Measurements from ENCODE around the gene HOXA7.
A peak's percentile ranks its signal among the peaks of the same experiment; 100 is the strongest.

Gene HOXA7

DNA sequence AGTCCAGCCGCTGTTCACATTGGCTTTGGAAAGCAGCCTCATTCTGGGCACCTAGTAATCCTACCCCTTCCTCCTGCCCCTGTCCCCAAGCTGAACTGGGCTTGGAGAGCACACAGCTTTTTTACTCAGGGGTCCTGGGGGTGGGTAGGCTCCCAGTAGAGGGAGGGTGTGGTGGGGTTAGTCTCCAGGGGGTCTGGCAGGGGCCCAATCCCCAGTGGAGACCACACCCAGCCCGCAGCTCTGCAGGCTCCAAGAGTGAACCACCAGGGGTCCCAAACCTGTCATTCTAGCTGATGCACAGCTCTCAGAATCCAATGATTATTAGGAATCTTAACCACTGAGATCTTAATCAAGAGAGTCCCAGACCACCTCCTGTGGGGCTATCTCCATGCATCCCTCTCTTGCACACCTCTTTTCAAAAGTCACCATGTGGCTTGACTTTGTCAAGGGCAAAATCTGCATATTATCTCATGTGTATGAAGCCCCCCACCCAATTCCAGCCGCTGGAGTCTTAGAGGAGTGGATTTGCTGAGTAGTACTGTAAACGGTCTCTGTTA lies 25.9 kb upstream of the HOXA7 start:
- no peak for DNase-seq

DNA sequence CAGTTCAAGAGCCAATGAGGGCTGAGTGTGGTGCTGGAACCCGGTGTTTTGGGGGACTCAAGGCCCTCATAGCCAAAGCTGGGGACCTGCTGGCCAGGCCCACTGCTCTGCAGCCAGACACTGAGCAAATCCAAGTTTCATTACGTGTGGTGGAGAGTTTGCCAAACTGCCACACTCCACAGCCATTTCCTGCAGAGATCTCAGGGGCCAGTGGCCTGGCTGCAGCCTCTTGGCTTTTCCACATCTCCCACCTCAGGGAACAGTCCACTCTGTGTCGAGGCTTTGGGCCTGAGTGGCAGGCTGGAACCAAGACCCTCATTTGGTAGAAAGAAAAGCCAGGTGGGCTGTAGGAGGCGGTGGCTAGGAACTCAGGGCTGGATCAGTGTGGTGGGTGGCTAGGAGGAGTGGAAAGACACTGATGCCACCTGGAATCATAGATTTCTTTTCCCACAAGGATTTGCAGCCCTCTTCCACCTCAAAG lies 25.4 kb upstream of the HOXA7 start:
- no peak for DNase-seq

DNA sequence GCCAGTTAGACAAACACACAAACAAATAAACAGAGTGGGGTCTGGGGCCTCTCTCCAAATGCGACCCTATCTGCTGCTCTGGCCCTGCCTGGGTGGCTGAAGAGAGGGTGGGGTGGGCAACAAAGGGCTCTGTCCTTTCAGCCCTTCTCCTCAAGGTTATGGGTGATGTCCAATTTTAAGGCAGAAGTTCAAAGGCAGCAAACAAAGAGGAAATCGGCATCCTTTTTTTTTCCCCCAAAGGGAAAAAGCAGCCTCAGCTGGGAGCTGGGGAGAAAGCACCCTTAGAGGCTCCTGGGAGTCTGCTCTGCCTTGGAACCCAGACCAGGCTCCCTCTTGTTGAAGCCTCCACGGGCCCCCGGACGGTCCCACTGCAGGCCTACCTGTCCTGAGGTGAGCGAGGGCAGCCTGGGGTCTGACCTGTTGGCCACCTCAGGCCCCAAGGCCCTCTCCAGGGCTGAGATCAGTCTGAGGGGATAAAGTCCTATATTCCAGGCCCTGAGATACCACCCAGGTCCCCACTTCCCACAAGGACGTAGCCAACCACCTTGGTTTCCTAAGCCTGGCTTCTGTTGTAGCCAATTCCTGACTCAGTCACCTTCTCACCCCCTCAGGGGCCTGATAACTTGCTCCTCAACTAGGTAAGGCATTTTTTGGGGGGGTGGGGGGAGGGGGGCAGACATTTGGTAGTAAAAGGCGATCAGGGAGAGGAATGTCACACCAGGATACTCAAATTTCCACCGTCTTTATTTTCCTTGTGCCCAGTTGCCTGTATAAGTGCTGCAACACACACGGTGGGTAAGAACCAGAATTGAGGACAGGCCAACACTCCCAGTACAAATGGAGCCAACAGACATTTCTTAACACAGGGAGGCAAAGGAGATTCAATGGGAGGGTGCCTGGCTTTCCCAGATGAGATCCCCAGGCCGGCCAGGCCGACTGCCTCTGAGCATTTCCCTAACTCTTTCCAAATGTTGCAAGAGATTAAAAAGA lies 24.3 kb upstream of the HOXA7 start:
- no peak for DNase-seq

GRCh38 chr7:27179503-27180430 lies 23.3 kb upstream of the HOXA7 start:
- DNase-seq: peak; percentile 46

DNA sequence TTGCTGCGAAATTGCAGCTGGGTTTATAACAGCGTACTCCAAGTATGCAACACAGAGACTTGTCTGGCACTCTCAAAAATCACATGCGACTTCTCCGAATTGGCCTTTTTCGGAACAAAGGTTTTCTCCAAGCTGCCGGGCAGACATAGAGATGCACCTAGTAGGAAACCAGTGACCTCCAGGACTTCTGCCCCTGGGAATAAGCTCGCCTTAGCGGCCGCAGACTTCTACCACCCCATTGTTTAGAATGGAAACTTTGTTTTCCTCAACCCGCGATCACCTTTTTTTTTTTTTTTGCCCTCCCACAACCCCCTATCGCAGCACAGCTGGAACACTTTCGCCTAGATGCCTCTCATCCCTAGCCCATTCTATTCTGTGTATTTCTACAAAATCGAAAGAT lies 22.6 kb upstream of the HOXA7 start:
- no peak for DNase-seq

- DNase-seq: no peak
These were observed 21.9 kb upstream of the HOXA7 start for GRCh38 chr7:27178366-27178765.

DNA sequence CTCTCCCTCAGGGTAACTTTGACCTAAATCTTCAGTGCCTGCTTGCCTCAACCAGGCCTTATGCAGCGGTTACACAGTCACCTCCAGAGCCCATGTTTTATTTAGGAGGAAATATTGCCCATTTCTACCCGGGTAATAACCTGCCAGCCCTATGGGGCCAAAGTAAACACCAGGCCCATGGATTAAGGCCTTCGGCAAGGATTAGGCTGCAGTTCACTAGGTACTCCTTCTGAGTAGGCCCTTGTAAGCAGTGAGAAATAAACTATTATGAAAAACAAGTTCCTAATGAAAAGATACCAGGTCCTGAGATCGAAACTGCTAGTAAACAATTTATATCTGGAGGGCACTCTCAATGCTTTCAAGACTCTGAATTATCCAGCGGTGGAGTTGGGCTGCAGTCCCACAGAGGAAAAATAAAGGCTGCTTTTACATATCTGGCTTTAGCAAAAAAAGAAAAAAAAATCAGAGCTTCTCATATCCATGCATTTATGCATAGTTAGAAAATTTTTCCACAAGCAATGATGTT lies 21.4 kb upstream of the HOXA7 start:
- no peak for DNase-seq

GRCh38 chr7:27176962-27177794 lies 20.7 kb upstream of the HOXA7 start:
- no peak for DNase-seq

DNA sequence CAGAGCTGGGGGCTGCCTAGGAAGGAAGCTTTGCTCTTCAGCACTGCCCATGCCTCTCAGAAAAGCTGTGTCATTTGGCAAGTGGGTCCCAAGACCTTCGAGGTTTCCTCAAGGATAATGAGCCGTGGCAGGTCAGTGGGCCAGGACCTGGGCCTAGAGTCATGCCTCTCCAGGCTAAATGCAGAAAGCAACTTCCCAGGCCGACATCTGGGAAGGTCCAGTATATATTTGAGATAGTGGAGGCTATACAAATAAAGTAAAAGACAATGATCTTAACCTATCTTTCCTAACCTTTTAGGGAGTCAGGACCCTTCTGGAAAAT lies 20.0 kb upstream of the HOXA7 start:
- no peak for DNase-seq

DNA sequence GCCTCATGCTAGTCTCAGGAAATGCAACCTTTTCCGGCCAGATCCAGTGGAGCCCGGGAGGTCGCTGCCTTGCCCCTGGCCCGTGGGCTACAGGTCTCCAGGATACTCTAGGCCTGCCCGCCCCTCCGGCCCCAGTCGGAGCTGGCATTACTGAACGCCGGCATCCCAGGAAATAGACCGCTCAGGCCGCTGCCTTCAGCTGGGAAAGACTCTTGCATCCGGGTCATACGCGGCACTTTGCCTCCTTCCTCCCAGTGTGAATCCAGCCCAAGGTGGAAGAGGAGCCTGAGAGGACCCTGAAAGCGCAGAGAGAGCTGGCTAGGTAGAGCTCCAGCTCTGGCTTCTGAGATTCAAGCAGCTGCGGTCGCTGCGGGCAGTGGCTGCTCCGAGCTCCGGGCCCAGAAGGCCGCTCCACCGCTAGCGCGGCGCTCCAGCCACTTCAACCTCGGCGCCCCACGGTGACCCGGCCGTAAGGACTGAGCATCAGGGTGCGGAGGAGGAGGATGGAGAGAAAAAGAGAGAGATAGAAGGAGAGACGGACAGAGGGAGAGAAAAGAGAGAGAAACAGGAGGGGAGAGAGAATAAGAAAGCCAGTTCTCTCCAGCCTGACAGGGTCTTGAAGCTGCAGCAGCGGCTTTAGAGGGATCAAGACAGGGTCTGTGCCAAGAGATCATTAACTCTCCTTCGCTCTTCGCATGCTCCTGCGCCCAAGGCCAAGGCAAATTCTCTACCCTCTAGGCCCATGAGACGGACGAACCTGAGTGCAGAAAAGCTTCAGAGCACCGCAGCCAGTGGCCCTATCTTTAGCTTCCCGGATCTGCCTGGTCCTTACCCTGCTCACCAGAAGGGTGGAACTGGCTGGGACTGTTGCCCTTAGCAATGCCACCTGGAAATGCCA lies 19.4 kb upstream of the HOXA7 start:
- no peak for DNase-seq

DNA sequence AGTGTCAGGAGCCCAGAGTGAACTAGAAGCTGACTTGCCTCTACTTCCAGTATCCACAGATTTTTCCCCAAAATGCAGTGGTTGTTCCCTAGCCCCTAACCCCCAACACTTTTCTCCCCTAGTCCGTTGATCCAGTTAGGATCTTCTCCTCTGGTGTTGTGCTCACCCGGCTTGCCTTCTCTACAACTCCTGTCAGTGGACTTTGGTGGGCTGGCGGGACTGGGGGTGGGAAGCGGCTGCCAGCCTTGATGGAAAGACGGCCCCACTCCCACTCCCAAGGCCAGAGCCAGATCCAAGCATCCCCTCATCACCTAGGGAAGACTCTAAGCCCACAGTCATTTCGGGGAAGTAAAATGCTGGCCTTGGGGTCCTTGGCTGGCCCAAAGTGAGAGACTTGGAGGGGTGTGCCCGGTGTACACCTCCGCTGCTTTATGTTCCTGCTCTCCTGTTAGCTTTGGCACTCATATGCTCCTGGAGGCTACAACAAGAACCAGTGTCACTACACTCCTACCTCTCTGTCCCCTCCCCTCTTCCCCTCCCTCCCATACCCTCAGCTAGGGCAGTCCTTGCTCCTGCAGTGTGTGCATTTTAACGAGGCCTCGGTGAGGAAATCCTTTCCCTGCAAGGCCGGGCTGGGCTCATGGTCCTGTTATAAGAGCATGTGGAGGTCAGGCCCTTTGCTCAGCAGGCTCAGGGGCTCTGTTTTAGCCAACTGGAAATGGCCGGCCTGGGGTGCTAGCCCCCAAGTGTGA lies 18.6 kb upstream of the HOXA7 start:
- DNase-seq: no peak

GRCh38 chr7:27173956-27174873 lies 17.7 kb upstream of the HOXA7 start, which contains the start of gene HOXA10:
Gene HOXA10 (minus strand): TSS chr7:27174320. CDS start chr7:27174306, 14 bp downstream.
- no peak for DNase-seq

DNA sequence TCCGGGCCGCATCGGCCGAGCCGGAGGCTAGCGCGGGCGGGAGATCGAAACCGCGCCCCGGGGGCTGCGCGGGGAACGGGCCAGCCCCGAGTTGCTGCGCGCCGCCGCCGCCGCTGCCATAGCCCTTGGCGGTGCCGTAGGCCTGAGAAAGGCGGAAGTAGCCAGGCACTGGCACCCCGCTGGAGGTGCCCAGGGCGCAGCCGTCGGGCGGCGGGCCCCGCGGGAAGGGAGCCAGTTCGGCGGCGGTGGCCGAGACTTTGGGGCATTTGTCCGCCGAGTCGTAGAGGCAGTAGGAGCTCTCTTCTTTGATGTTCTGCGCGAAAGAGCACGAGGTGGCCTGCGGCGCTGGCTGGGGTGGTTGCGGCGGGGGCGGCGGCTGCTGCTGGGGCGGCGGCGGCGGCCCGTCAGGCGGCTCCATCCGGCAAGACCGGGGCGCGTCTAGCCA lies 17.1 kb upstream of the HOXA7 start:
- no peak for DNase-seq

- no peak for DNase-seq
These were observed 16.5 kb upstream of the HOXA7 start for GRCh38 chr7:27172823-27173510.

GRCh38 chr7:27172315-27172774 lies 15.9 kb upstream of the HOXA7 start:
- no peak for DNase-seq

DNA sequence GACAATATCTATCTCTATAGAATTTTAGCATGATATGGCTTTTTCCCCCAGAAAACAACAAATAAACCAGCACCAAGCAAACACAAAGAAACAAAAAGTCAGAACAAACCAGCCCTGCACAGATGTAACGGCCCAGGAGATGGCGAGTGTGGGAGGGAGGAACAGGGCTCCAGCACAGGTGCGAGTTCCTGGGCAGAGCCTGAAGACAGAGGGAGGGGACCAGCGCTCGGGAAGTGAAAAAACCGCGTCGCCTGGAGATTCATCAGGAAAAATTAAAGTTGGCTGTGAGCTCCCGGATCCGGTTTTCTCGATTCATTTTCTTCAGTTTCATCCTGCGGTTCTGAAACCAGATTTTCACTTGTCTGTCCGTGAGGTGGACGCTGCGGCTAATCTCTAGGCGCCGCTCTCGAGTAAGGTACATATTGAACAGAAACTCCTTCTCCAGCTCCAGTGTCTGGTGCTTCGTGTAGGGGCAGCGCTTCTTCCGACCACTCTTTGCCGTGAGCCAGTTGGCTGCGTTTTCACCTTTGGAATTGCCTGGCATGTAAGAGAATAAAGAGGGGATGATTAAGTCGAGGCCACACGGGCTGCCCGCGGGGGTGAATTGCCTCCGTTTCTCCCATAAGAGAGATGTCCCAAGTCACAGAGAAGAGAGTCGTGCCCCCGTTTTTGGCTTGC lies 15.3 kb upstream of the HOXA7 start:
- DNase-seq: no peak

DNA sequence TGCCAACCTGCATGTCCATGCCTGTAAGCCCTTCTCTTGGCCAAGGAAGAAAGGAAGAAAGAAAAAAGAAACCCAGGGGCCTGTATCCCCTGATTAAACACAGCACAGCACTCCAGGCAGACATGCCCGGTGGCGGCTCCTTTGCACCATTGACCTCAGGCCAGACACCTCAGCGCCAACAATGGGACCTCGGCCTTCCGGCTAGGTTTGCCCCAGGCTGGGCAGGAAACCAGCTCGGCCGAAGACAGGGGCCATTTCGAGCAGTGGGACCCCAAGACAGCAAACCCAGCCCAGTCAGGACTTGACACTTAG lies 14.8 kb upstream of the HOXA7 start:
- DNase-seq: no peak

Measured in effector CD8-positive, alpha-beta T cell (primary cell).